B cell (primary cell): ENCODE measurements around the gene VHLL.

Experiments
- EZH2 ChIP-seq: IDR thresholded peaks from 2 replicates; pipeline ENCODE4 v1.6.1; 2012; ENCODE audit warnings: borderline replicate concordance, low read depth, mild to moderate bottlenecking, moderate library complexity, low read length; ENCODE audit not compliant: insufficient read depth, poor library complexity, severe bottlenecking
- TF ChIP-seq, protein P1 (sequence below): fragments of 200-600 bp; IDR thresholded peaks from one replicate; pipeline ENCODE4 v1.8.0; 2022; ENCODE audit warnings: antibody characterized with exemption, mild to moderate bottlenecking

GRCh38 chr1:156282479-156283222 lies 16.5 kb downstream of the VHLL start, which contains the start of gene SMG5:
- TF ChIP-seq, protein P1, sequence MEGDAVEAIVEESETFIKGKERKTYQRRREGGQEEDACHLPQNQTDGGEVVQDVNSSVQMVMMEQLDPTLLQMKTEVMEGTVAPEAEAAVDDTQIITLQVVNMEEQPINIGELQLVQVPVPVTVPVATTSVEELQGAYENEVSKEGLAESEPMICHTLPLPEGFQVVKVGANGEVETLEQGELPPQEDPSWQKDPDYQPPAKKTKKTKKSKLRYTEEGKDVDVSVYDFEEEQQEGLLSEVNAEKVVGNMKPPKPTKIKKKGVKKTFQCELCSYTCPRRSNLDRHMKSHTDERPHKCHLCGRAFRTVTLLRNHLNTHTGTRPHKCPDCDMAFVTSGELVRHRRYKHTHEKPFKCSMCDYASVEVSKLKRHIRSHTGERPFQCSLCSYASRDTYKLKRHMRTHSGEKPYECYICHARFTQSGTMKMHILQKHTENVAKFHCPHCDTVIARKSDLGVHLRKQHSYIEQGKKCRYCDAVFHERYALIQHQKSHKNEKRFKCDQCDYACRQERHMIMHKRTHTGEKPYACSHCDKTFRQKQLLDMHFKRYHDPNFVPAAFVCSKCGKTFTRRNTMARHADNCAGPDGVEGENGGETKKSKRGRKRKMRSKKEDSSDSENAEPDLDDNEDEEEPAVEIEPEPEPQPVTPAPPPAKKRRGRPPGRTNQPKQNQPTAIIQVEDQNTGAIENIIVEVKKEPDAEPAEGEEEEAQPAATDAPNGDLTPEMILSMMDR: no peak
- TF ChIP-seq EZH2: no peak
